ENCODE measurements around the gene CIAPIN1.

DNA sequence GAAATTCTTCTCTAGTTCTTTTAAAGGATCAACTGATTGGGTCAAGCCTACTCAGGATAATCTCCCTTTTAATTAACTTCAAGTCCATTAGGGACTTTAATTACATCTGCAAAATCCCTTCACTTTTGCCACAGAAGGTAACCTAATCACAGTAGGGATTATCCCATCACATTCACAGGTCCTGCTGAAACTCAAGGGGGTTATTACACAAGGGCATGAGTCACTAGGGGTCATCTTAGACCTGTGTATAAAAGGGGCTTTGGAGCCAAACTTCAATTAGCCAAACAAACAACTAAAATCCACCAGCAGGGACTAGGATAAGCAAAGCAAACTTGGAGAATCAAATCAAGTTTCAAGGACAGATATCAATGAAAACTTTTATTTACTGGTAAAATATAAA, 19.4 kb downstream of the CIAPIN1 start:
- TF ChIP-seq, protein P1, sequence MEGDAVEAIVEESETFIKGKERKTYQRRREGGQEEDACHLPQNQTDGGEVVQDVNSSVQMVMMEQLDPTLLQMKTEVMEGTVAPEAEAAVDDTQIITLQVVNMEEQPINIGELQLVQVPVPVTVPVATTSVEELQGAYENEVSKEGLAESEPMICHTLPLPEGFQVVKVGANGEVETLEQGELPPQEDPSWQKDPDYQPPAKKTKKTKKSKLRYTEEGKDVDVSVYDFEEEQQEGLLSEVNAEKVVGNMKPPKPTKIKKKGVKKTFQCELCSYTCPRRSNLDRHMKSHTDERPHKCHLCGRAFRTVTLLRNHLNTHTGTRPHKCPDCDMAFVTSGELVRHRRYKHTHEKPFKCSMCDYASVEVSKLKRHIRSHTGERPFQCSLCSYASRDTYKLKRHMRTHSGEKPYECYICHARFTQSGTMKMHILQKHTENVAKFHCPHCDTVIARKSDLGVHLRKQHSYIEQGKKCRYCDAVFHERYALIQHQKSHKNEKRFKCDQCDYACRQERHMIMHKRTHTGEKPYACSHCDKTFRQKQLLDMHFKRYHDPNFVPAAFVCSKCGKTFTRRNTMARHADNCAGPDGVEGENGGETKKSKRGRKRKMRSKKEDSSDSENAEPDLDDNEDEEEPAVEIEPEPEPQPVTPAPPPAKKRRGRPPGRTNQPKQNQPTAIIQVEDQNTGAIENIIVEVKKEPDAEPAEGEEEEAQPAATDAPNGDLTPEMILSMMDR (IDR thresholded peaks at IDR 0.05): no peak
- TF ChIP-seq ZFX (IDR thresholded peaks at IDR 0.05; ENCODE audit: borderline replicate concordance): no peak

Measured in 22Rv1 (cell line).